Measurements from ENCODE around the gene MOG. TPM values are rescaled to one million over a fixed set of nuclear protein-coding genes. Genes with fewer than 3 reads are reported as not detected.

MOG gene
- total and polyA plus RNA-seq, 12 donors, result not detected

DNA sequence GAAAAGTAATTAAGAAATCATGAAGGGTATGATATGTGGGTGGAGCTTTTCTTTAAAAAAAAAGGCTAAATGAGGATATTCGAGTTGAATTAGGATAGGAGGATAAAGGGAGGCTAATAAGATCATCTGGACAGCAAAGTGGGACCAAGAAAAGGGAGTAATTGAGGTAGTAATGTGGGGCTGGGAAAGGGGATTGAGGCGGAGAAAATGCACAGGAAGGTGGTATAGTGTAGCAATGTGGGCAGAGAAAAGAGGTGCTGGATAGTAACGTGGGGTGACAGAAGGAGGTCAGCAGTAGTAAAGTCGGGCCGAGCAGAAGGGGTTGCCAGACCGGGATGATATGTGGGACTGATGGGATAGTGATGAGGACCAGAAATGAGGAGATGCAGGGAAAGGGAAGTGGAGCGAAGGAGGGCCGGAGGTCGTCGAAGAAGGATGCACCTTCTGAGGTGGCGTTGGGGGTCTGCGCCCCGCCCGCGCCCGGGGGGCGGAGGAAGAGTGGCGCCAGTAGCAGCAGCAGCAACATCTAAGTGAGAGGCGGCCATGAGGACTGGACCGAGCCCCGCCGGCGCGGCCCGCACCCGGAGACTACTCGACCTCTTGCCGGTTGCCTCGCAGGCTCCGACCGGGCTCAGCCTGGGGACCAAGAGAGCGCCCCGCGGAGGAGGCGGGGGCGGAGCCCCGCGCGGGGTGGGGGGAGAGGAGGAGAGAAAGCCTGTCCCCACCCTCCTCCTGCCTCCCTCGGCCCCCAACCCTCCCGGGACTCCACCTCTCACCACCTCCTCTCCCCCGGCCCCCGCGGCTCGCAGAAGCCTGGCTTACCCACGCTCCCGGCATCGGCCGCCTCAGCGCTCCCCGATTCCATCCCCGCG is 24.8 kb upstream of the MOG start:
- intact Hi-C loops (cut with DNase I), result no loop called here
- DNase-seq, result peak; percentile 42 to 77 (median 50)
- no peak for TF ChIP-seq POLR2A (IDR thresholded peaks at IDR 0.05)
- TF ChIP-seq, protein P1, sequence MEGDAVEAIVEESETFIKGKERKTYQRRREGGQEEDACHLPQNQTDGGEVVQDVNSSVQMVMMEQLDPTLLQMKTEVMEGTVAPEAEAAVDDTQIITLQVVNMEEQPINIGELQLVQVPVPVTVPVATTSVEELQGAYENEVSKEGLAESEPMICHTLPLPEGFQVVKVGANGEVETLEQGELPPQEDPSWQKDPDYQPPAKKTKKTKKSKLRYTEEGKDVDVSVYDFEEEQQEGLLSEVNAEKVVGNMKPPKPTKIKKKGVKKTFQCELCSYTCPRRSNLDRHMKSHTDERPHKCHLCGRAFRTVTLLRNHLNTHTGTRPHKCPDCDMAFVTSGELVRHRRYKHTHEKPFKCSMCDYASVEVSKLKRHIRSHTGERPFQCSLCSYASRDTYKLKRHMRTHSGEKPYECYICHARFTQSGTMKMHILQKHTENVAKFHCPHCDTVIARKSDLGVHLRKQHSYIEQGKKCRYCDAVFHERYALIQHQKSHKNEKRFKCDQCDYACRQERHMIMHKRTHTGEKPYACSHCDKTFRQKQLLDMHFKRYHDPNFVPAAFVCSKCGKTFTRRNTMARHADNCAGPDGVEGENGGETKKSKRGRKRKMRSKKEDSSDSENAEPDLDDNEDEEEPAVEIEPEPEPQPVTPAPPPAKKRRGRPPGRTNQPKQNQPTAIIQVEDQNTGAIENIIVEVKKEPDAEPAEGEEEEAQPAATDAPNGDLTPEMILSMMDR (IDR thresholded peaks at IDR 0.05), result no peak

DNA sequence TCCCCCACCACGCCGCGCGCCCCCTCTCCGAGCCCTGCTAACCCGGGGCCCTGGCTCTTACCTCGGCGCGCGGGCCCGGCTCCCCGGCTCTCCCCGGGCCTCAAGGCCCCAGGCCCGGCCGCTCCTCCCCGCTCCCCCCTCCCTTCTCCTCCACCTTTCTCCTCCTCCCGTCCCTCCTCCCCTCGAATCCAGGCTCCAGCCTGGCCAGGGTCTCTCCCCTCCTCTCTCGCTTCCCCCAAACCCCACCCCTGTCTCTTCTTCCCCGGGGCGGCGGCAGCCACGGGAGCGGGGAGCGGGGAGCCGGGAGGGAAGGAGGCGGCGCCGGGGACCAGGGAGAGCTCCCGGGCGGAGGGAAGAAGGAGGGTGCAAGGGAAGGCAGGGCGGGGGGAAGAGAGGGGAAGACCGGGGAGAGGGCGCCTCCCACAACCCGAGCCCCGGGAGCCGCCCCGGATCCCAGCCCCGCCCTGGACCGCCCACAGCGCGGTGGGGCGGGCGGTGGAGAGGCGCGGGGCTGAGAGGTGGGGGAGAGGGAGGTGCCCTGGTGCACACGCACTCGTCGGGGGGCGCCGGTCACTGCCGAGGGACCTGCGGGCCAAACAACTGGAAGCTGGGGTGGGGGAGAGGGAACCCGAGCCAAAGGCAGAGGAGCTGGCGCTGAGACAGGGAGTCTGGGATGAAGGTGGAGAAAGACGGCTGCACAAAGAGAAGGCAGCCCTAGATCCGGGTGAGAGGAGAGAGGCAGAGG is 23.9 kb upstream of the MOG start, which contains the start of gene GABBR1:
GABBR1 (minus strand) TSS at position 395 of the 745 bp plus-strand sequence. CDS start 798 bp downstream, outside the sequence.
- DNase-seq, result peak; percentile 81 to 92 (median 87)
- H3K36me3 ChIP-seq (replicated peaks in 1 of 2), result no peaks in the 10 kb centered on the region
- no peaks in the 10 kb centered on the region for H3K27me3 ChIP-seq
- peak within 1 kb of the TSS in 3 of 5 donors; percentile 16 to 75 (median 72) for H3K27ac ChIP-seq
- 0 to 1% (median 0%) methylated on average over 15 to 56 of the region's 57 CpGs for WGBS, 4 donors
- no peaks in the 10 kb centered on the region for H3K9me3 ChIP-seq (replicated peaks in 1 of 3)
- TF ChIP-seq, protein P1 (IDR thresholded peaks at IDR 0.05), result no peak
- TF ChIP-seq POLR2A (IDR thresholded peaks at IDR 0.05), result peak in 1 of 2 donors; percentile 8
- peaks cover 9 to 25% of the 10 kb centered on the region in 2 donors for H3K4me1 ChIP-seq (replicated peaks in 1 of 2)
- peak within 1 kb of the TSS; percentile 40 to 84 (median 78) for H3K4me3 ChIP-seq
- intact Hi-C loops (cut with DNase I), result no loop called here

More for the DNA sequence above, 24.8 kb upstream of the MOG start:
- no peaks in the 10 kb centered on the region for H3K36me3 ChIP-seq (replicated peaks in 1 of 2)
- H3K4me1 ChIP-seq (replicated peaks in 1 of 2), result peaks cover 9 to 25% of the 10 kb centered on the region in 2 donors
- peak overlapping the region; percentile 40 to 84 (median 78) for H3K4me3 ChIP-seq
- no peaks in the 10 kb centered on the region for H3K27me3 ChIP-seq
- no peaks in the 10 kb centered on the region for H3K9me3 ChIP-seq (replicated peaks in 1 of 3)
- WGBS, 4 donors, result 4 to 14% (median 8%) methylated on average over 12 to 49 of the region's 53 CpGs
- H3K27ac ChIP-seq, result peak overlapping the region in 3 of 5 donors; percentile 16 to 75 (median 72)

DNA sequence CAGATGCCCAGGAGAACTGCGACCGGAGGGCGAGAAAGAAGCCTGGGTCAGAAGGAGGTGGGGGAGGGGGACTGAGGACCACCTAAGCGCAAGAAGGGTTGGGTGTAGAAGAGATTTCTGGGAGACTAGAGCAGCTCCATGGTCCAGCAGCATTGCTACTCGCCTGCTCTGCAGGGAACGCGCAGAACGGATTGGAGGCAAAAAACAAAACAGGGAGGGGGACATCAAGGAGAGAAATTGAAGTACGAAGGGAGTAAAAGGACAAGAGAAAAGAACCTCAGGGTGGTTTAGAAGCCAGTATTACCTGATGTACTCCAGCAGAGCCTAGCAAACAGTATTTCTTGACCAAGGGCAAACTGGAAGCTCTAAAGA is 23.4 kb upstream of the MOG start:
- intact Hi-C loops (cut with DNase I), result no loop called here
- TF ChIP-seq, protein P1 (IDR thresholded peaks at IDR 0.05), result no peak
- no peak for TF ChIP-seq POLR2A (IDR thresholded peaks at IDR 0.05)
- no peak for DNase-seq
- no peaks in the 10 kb centered on the region for H3K27me3 ChIP-seq
- H3K9me3 ChIP-seq (replicated peaks in 1 of 3), result no peaks in the 10 kb centered on the region
- H3K36me3 ChIP-seq (replicated peaks in 1 of 2), result no peaks in the 10 kb centered on the region
- H3K4me3 ChIP-seq, result peak overlapping the region in 2 of 4 donors; percentile 74 to 84
- H3K27ac ChIP-seq, result peak overlapping the region in 2 of 5 donors; percentile 16 to 75
- peaks cover 6 to 21% of the 10 kb centered on the region in 2 donors for H3K4me1 ChIP-seq (replicated peaks in 1 of 2)
- 1 to 9% (median 5%) methylated on average over 9 of the region's 9 CpGs for whole genome bisulfite sequencing, 4 donors

DNA sequence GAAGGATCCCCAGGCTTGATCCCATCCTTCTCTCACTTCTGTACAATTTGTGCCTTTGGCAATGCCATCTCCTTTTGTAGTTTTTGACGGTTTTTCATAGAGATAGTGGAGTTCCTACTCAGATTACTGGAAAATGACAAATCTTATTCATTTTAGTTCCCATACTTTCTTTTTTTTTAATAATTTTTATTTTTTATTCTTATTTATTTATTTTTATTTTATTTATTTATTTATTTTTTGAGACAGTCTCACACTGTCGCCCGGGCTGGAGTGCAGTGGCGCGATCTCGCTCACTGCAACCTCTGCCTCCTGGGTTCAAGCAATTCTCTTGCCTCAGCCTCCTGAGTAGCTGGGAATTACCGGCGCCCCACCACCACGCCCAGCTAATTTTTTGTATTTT is 19.6 kb upstream of the MOG start:
- H3K9me3 ChIP-seq (replicated peaks in 1 of 3), result no peaks in the 10 kb centered on the region
- DNase-seq, result no peak
- 79 to 90% (median 88%) methylated on average over 9 of the region's 9 CpGs for WGBS, 4 donors
- no peak overlapping the region for H3K27ac ChIP-seq
- no peak overlapping the region for H3K4me3 ChIP-seq
- no peaks in the 10 kb centered on the region for H3K27me3 ChIP-seq
- peaks cover 0 to 5% of the 10 kb centered on the region in 2 donors for H3K4me1 ChIP-seq (replicated peaks in 1 of 2)
- TF ChIP-seq, protein P1 (IDR thresholded peaks at IDR 0.05), result no peak
- no peak for TF ChIP-seq POLR2A (IDR thresholded peaks at IDR 0.05)
- no peaks in the 10 kb centered on the region for H3K36me3 ChIP-seq (replicated peaks in 1 of 2)
- intact Hi-C loops (cut with DNase I), result no loop called here
